Measurements from ENCODE around the gene COX4I1.
A peak's percentile ranks its signal among the peaks of the same experiment; 100 is the strongest.

COX4I1 gene
- total RNA-seq = 146 to 273 (median 223) reads per million in 17 experiments

DNA sequence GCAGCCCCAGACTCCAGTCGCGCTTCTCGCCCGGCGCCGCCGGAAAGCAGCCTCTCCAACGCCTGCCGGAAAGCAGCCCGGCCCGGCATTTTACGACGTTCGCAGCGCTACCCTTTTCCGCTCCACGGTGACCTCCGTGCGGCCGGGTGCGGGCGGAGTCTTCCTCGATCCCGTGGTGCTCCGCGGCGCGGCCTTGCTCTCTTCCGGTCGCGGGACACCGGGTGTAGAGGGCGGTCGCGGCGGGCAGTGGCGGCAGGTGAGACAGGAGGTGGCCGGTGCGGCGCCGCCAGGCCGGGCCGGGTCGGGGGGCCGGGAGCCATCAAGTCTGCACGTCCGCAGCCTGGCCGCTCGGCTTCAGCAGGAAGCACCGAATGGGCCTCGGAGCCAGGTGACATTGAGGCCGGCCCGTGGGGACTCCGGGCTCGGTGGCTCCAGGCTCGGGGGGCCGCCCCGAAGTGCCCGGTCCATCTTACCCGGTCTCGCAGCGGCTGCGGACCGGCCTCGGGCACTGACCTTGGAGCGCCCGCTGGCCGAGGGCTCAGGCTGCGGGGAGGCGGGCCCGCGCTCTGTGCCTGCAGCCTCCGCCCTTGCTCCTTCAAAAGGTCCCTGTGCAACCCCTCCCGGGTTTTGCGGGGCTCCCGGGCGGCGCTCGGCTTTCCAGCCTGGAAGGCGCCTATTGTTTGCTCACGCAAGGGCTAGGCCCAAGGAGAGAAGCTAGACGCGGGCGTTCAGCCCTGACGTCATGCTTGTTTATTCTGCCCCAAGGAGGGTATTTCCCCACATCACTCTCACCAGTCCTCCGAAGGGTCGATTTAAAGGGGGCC lies at the start of gene COX4I1, which contains the start of gene EMC8:
Gene COX4I1 (plus strand): TSS at position 199 of the 824 bp plus-strand sequence. CDS start 1,511 bp downstream, outside the sequence.
Gene EMC8 (minus strand): TSS at position 48 of the 824 bp plus-strand sequence. CDS start 249 bp downstream, outside the sequence.
- DNase-seq = peak; percentile 95 to 98 (median 97)

GRCh38 chr16:85749771-85750145 lies 49.7 kb upstream of the COX4I1 start:
- DNase-seq = no peak

DNA sequence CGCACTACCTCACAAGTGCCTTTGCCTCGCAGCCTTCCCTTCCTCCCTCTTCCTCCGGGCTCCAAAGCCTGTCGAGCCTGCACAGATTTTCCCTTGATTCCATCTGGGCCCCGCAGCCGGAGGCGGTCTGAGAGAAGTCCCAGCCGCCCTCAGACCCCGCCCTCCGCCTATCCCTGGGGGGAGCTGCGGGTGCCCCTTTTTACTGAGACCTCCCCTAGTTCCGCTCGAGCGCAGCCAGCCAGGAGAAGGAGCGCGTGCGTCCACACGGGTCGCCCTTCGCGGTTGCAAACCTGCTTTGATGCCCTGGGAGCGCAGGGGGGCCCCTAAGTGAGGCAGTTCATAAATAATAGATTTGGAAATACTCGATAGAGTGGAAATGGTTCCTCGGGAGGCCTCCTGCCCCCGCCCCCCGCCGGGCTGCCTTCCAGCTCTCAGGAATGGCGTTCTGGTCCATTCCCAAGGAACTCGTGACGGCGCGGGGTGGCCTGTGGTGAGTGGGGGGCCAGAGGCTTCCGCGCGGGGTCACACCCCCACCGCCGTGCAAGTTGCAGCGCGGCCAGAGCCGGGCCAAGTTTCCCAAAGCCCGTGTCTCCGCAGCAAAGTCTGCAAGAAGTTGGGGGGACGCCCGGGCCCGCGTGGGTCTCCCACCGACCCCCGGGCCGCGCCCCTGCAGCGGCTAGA lies 49.2 kb upstream of the COX4I1 start:
- peak in 3 of 4 experiments; percentile 31 to 51 (median 31) for DNase-seq

- DNase-seq = peak; percentile 59 to 86 (median 72)
Measured at GRCh38 chr16:85750827-85751697, 48.4 kb upstream of the COX4I1 start, which contains the start of gene C16orf74. Gene C16orf74, minus strand, starts transcription at chr16:85751096. Its CDS starts 15,879 bp downstream, at chr16:85735217.

DNA sequence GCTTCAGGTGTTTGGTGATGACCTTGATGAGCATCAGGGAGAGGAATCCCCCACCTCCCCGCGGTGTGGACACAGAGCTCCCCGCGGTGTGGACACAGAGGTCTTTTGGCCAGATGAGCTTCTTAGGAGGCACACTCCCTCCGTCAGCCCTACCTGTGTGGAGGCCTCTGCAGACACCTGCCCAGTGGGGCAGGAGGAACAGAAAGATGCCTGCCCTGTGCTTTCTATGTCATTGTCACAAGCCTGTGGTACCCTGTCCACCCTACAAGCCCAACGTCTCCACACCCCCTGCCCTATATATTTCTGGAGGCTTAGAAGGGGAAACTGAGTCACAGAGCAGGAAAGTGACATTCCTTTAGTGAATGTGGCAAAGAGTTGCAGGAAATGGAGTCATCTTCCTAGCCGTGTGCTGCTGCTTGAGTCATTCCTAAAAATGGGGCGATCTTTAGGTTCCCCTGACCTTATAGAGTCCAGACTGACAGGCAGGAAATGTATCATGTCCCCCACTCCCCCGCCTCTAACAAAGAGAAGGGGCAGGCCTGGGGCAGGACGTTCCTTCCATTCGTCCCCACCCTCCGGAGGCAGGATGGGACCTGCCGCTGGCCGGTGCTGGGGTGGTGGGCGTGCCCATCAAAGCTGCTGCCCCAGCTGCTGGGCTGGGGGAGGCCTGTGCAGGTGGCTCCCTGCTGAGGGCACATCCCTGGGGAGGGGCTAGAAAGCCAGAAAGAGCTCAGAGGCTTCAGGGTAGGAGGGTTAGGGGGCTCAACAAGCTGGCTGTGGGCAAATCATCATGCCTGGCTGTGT lies 47.6 kb upstream of the COX4I1 start:
- DNase-seq = peak in 1 of 4 experiments; percentile 20

GRCh38 chr16:85752511-85753420 lies 46.7 kb upstream of the COX4I1 start:
- DNase-seq = no peak

DNA sequence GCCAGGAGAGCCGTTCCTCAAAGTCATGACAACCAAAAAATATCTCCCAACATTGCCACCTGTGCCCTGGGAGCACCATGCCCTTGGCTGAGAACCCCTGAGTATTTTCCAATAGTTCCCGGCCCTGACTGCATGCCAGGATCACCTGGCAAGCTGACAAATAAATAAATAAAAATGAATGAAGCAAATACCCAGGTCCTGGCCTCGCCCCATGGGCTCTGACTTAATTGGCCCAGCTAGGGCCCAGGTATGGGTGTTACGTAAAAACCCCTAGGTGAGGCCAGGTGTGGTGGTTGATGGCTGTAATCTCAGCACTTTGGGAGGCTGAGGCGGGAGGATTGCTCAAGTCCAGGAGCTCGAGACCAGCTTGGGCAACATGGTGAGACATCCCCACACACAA lies 45.9 kb upstream of the COX4I1 start:
- no peak for DNase-seq

GRCh38 chr16:85753976-85754375 lies 45.5 kb upstream of the COX4I1 start:
- DNase-seq = no peak

DNA sequence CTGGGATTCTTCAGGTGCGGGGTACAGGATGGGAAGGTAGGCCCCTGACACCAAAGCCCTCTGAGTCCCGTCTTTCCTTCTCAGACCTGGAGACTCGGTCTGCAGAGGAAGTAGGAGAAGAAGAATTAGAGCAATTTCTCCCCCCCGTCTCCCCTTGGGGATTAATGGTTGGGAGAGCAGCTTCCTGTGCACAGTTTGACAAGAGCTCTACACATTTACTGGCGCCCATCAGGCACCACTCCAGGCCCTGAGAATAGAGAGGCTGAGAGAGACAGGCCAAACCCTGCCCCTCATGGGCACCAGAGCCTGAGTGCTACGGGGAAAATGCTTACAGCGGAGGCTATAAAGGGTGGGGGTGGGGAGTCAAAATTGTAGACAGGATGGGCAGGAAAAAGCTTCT lies 45.1 kb upstream of the COX4I1 start:
- DNase-seq = no peak

- DNase-seq = no peak
Measured at GRCh38 chr16:85755929-85756768, 43.3 kb upstream of the COX4I1 start.

GRCh38 chr16:85757341-85757822 lies 42.1 kb upstream of the COX4I1 start:
- no peak for DNase-seq

DNA sequence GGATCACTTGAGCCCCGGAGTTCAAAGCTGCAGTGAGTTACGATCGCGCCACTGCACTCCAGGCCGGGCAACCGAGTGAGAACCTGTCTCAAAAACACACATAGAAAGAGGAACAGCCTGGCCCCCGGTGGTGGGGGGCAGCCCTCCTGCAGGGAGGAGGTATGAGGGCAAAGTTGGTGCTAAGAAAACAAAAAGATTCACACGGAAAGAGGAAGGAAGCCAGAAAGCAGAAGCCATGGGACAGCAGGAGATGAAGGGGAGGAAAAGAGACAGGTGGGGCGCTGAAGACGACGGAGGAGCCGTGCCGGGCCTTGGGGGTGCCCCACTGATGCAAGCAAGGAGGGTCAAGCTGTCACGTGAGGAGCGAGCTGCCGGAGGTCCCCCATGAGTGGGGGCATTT lies 40.4 kb upstream of the COX4I1 start:
- peak; percentile 53 to 68 (median 58) for DNase-seq

DNA sequence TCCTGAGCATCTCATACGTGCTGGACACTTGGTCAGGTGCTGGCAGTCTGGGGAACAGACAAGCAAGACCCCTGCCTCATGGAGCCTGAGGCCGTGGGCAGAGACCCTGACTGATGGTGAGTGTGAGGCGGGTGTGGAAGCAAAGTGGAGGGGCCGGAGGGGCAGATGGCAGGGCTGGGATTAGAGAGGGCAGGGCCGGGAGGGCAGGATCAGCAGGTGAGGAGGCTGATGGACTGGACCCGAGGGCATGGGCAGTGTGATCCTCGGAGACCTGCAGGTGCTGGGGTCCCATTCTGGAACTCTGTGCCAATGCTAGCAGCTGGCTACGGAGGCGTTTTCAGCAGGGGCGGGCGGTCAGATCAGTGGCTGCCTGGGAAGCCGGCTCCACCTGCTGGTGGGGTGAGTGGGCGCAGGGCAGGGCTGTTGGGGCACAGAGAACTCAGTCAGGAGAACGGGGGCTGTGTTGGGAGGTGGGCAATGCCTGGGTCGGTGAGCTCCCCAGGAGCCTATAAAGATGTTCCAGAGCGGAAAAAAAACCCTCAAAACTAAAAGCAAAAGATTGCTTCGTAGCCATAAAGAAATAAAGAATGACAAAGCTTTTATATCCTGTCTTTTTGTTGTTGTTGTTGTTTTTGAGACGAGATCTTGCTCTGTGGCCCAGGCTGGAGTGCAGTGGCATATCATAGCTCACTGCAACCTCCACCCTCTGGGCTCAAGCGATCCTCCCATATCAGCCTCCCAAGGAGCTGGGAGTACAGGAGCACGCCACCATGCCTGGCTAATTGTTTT lies 39.7 kb upstream of the COX4I1 start:
- DNase-seq = peak in 3 of 4 experiments; percentile 31 to 69 (median 52)

DNA sequence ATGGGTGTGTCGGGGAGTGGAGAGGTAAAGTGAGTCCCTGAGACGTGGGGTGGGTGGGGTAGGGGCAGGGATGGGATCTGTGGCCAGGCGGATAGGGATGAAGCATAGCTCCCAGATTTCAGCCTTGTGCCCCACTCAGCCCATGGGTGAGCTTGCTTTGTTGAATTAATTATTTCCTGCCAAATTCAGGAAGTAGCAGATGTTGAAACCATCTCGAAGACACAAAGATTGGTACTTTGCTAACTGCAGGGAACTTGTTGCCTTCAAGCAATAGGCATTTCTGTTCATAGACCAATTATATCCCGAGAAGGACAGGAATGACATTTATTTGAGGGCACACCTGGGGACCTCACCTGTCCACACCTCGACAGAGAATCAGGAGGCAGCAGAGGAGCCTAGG lies 37.6 kb upstream of the COX4I1 start:
- DNase-seq = peak; percentile 21 to 77 (median 64)

- DNase-seq = no peak
Measured at GRCh38 chr16:85762970-85763369, 36.5 kb upstream of the COX4I1 start.

GRCh38 chr16:85763616-85764015 lies 35.9 kb upstream of the COX4I1 start:
- no peak for DNase-seq

- no peak for DNase-seq
Measured at GRCh38 chr16:85765211-85765610, 34.3 kb upstream of the COX4I1 start.

DNA sequence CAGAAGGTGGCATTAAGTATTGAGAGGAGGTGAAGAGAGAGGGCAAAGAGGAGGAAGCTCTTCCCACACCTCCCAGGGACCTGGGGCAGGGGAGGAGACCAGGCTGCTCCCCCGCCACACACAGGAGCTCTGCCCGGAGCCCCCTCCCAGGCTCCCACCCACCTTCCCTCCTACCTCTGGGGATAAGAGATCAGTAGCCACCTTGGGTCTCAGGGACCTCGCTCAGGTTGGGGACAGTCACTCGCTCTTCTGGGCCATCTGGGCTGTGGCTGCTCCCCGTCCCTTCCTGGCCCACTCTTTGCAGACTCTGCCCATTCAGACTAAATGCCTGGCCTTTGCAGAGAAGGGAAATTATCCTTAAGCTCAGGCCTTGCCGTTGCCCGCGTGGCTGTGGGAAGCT lies 33.7 kb upstream of the COX4I1 start:
- no peak for DNase-seq
